DND-41 (cell line): Measurements from ENCODE around the gene HDAC4.

Experiments used
- CTCF ChIP-seq: IDR thresholded peaks from 2 replicates; pipeline ENCODE4 v1.5.1; 2012; ENCODE audit warnings: borderline replicate concordance, low read length, moderate library complexity, mild to moderate bottlenecking; ENCODE audit not compliant: poor library complexity, severe bottlenecking; ENCODE audit errors: extremely low read depth
- EZH2 ChIP-seq: IDR thresholded peaks from 3 replicates; pipeline ENCODE4 v1.6.1; 2012; ENCODE audit warnings: borderline replicate concordance, low read depth, mild to moderate bottlenecking, moderate library complexity, low read length, inconsistent platforms; ENCODE audit not compliant: severe bottlenecking

GRCh38 chr2:239038773-239039478, 361.9 kb downstream of the HDAC4 start:
- no peak for TF ChIP-seq CTCF
- TF ChIP-seq EZH2 = no peak
